CD14-positive monocyte (primary cell): ENCODE measurements around the gene PGRMC1. TPM values are rescaled to one million over a fixed set of nuclear protein-coding genes. Genes with fewer than 3 reads are reported as not detected.

Experiments
- DNase-seq, 3 donors: peaks; one replicate each; pipeline ENCODE4 v3.0.0-alpha.2; 2011 to 2022
- H2AFZ ChIP-seq: 2 replicates; pipeline ENCODE4 v1.6.0; 2012; ENCODE audit warnings: mild to moderate bottlenecking, low read depth, low read length, inconsistent platforms; ENCODE audit not compliant: insufficient read depth, poor library complexity, severe bottlenecking
- H3K27ac ChIP-seq, 2 donors: 1 replicate in 1 of 2; 2 replicates in 1 of 2; pipeline ENCODE4 v1.5.1; 2012 to 2013; ENCODE audit warnings: low read length in 2 of 2, control low read depth in 1 of 2, inconsistent platforms in 1 of 2, low read depth in 1 of 2, mild to moderate bottlenecking in 1 of 2
- H3K27me3 ChIP-seq, 2 donors: one replicate each; pipeline versions ENCODE4 v1.6.0 to v1.6.1; 2011 to 2013; ENCODE audit warnings: low read length in 2 of 2; ENCODE audit not compliant: control insufficient read depth in 2 of 2, insufficient read depth in 2 of 2
- H3K36me3 ChIP-seq, 2 donors: replicated peaks in 1 of 2; 1 replicate in 1 of 2; 2 replicates in 1 of 2; pipeline versions ENCODE4 v1.5.1 to v1.6.1; 2012 to 2013; ENCODE audit warnings: low read length in 2 of 2, control low read depth in 1 of 2, inconsistent platforms in 1 of 2, mild to moderate bottlenecking in 1 of 2; ENCODE audit not compliant: insufficient read depth in 2 of 2, control insufficient read depth in 1 of 2
- H3K4me1 ChIP-seq, 2 donors: 1 replicate in 1 of 2; 2 replicates in 1 of 2; pipeline versions ENCODE4 v1.5.1 to v1.6.1; 2012 to 2013; ENCODE audit warnings: low read length in 2 of 2, control low read depth in 1 of 2, inconsistent platforms in 1 of 2, mild to moderate bottlenecking in 1 of 2, moderate library complexity in 1 of 2; ENCODE audit not compliant: insufficient read depth in 2 of 2, control insufficient read depth in 1 of 2
- H3K4me2 ChIP-seq: replicated peaks from 2 replicates; pipeline ENCODE3; 2012; ENCODE audit warnings: low read length, moderate library complexity, mild to moderate bottlenecking; ENCODE audit not compliant: poor library complexity, severe bottlenecking; ENCODE audit errors: extremely low read depth
- H3K4me3 ChIP-seq, 3 experiments: fragments of 200-600 bp in 1 of 3; sonication (generic) in 1 of 3; replicated peaks in 1 of 3; 1 replicate in 2 of 3; 2 replicates in 1 of 3; pipeline ENCODE4 v1.5.1; 2011 to 2013; ENCODE audit warnings: low read length in 3 of 3, mild to moderate bottlenecking in 3 of 3, control low read depth in 2 of 3, low read depth in 2 of 3, inconsistent platforms in 1 of 3, moderate library complexity in 1 of 3
- H3K79me2 ChIP-seq: 2 replicates; pipeline ENCODE4 v1.6.0; 2012; ENCODE audit warnings: mild to moderate bottlenecking, control low read depth, inconsistent platforms, low read length, moderate library complexity; ENCODE audit not compliant: insufficient read depth
- H3K9ac ChIP-seq: 2 replicates; pipeline ENCODE4 v1.6.0; 2017; ENCODE audit warnings: low read length, mild to moderate bottlenecking; ENCODE audit not compliant: insufficient read depth, poor library complexity, severe bottlenecking
- H3K9me3 ChIP-seq, 2 donors: replicated peaks in 1 of 2; 1 replicate in 1 of 2; 2 replicates in 1 of 2; pipeline versions ENCODE4 v1.5.1 to v1.6.1; 2012 to 2013; ENCODE audit warnings: low read length in 2 of 2, control low read depth in 1 of 2; ENCODE audit not compliant: control insufficient read depth in 1 of 2, insufficient read depth in 1 of 2
- H4K20me1 ChIP-seq: 2 replicates; pipeline ENCODE4 v1.6.0; 2012; ENCODE audit warnings: mild to moderate bottlenecking, low read length, control low read depth, moderate library complexity; ENCODE audit not compliant: insufficient read depth
- H3K27ac Mint-ChIP-seq, 7 donors: one replicate each; pipeline ENCODE4 v1.8.0; 2020; ENCODE audit warnings: mild to moderate bottlenecking in 7 of 7, mixed read lengths in 7 of 7, moderate library complexity in 6 of 7, inconsistent platforms in 2 of 7
- H3K27me3 Mint-ChIP-seq, 3 donors: one replicate each; pipeline ENCODE4 v1.8.0; 2021 to 2022; ENCODE audit warnings: low read depth in 3 of 3, mild to moderate bottlenecking in 3 of 3, mixed read lengths in 3 of 3, moderate library complexity in 3 of 3, inconsistent platforms in 1 of 3
- H3K36me3 Mint-ChIP-seq, 2 donors: one replicate each; pipeline ENCODE4 v1.8.0; 2020; ENCODE audit warnings: mixed read lengths in 2 of 2, inconsistent platforms in 1 of 2, mild to moderate bottlenecking in 1 of 2
- H3K4me1 Mint-ChIP-seq: one replicate; pipeline ENCODE4 v1.8.0; 2020; ENCODE audit warnings: mild to moderate bottlenecking, mixed read lengths
- H3K4me3 Mint-ChIP-seq, 2 donors: one replicate each; pipeline ENCODE4 v1.8.0; 2020; ENCODE audit warnings: mild to moderate bottlenecking in 2 of 2, mixed read lengths in 2 of 2, moderate library complexity in 1 of 2
- H3K9me3 Mint-ChIP-seq, 7 donors: one replicate each; pipeline ENCODE4 v1.8.0; 2020 to 2022; ENCODE audit warnings: mixed read lengths in 7 of 7, mild to moderate bottlenecking in 6 of 7, moderate library complexity in 6 of 7, inconsistent platforms in 2 of 7
- WGBS: methylation state at CpG from one replicate; pipeline ENCODE4 v1.1.5; 2013; ENCODE audit warnings: missing lambda C conversion rate; ENCODE audit not compliant: insufficient coverage; 5-methylcytosine and 5-hydroxymethylcytosine counted together
- intact Hi-C, 2 donors: fragments of 100-400 bp; cut with micrococcal nuclease; formaldehyde crosslinking; loops; one replicate each; pipeline versions ENCODE4 v1.15.0 to v1.15.1; 2023
- polyA plus RNA-seq, 3 donors: library from polyadenylated mRNA; depleted of rRNA in 1 of 3; unstranded in 2 of 3; stranded (reverse) in 1 of 3; fragments of 300-500 nt in 2 of 3; fragments of >200 nt in 1 of 3; fragmentation: Illumina TruSeq in 2 of 3; gene quantifications; 1 replicate in 2 of 3; 2 replicates in 1 of 3; pipeline ENCODE4 v1.2.3, GENCODE V29; 2012 to 2021
- TF ChIP-seq, protein P1 (sequence below): fragments of 200-600 bp; IDR thresholded peaks from one replicate; pipeline ENCODE4 v1.8.0; 2022; ENCODE audit warnings: antibody characterized with exemption, mild to moderate bottlenecking

PGRMC1 gene
- polyA plus RNA-seq, 3 donors = 13.8 to 43.6 (median 39.4) TPM

DNA sequence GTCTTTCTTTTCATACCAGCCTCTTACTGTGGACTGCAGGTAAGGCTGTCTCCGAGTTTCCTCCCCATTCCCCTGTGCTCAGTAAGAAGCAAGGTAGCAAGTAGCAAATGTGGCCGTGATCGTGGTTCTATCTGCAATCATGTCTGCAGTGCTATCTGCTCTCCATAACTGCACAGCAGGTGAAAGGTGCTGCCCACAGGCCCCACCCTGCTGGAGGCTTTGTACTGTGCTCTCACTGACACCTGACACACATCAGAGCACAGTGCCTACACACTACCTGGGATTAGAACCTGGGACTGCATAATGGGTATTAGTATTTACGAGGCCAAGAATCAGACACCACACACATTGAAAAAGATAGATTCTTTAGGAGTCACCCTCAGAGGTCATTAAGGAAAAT is 15.3 kb downstream of the PGRMC1 start:
- TF ChIP-seq, protein P1, sequence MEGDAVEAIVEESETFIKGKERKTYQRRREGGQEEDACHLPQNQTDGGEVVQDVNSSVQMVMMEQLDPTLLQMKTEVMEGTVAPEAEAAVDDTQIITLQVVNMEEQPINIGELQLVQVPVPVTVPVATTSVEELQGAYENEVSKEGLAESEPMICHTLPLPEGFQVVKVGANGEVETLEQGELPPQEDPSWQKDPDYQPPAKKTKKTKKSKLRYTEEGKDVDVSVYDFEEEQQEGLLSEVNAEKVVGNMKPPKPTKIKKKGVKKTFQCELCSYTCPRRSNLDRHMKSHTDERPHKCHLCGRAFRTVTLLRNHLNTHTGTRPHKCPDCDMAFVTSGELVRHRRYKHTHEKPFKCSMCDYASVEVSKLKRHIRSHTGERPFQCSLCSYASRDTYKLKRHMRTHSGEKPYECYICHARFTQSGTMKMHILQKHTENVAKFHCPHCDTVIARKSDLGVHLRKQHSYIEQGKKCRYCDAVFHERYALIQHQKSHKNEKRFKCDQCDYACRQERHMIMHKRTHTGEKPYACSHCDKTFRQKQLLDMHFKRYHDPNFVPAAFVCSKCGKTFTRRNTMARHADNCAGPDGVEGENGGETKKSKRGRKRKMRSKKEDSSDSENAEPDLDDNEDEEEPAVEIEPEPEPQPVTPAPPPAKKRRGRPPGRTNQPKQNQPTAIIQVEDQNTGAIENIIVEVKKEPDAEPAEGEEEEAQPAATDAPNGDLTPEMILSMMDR = no peak
- H3K4me2 ChIP-seq = no peak overlapping the region
- Mint-ChIP-seq H3K4me3 (no peak overlapping the region), H3K27me3 (peaks cover 1 to 3% (median 3%) of the 10 kb centered on the region in 3 donors), H3K36me3 (peaks cover 4 to 5% of the 10 kb centered on the region in 2 donors), H3K4me1 (no peaks in the 10 kb centered on the region), H3K27ac (no peak overlapping the region), H3K9me3 (no peaks in the 10 kb centered on the region)
- H3K9me3 ChIP-seq = no peaks in the 10 kb centered on the region
- H2AFZ ChIP-seq = no peak overlapping the region
- no peaks in the 10 kb centered on the region for H3K27me3 ChIP-seq
- H3K36me3 ChIP-seq = no peaks in the 10 kb centered on the region
- intact Hi-C loops = no loop called here
- H3K9ac ChIP-seq = no peak overlapping the region
- 100% methylated on average over 2 of the region's 4 CpGs for WGBS
- no peaks in the 10 kb centered on the region for H4K20me1 ChIP-seq
- no peak overlapping the region for H3K4me3 ChIP-seq
- H3K4me1 ChIP-seq = no peaks in the 10 kb centered on the region
- H3K79me2 ChIP-seq = no peaks in the 10 kb centered on the region
- no peak for DNase-seq
- H3K27ac ChIP-seq = no peak overlapping the region

DNA sequence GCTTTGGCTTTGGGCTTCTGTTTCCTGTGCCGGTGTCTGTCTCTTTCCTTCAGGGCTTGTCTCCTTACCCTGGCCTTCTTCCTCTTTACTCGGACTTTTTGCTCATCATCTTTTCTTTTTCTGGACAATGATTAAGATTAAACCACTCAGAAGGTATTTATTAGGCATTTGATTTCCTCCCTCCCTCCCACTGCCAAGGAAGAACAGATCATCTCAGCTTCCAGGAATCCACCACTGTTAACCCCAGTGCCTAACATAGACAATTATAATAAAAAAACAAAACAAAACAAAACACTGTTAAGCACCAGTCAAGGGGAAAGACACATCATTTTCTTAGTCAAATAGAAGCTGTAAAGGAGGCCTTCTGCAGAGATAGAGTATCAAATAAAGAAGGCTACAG is 16.6 kb downstream of the PGRMC1 start:
- no peak overlapping the region for H3K27ac ChIP-seq

More for the DNA sequence above, 16.6 kb downstream of the PGRMC1 start:
- H3K27ac Mint-ChIP-seq = no peak overlapping the region
- no peak overlapping the region for H3K4me3 ChIP-seq
- H3K36me3 ChIP-seq = no peaks in the 10 kb centered on the region
- no peaks in the 10 kb centered on the region for H3K4me1 ChIP-seq
- no CpG with 5 or more reads among the region's 2 CpGs for WGBS
- H3K4me3 Mint-ChIP-seq = no peak overlapping the region
- no peak for DNase-seq
- peaks cover 4 to 5% of the 10 kb centered on the region in 2 donors for H3K36me3 Mint-ChIP-seq
- H2AFZ ChIP-seq = no peak overlapping the region
- H3K27me3 Mint-ChIP-seq = peaks cover 5 to 7% (median 6%) of the 10 kb centered on the region in 3 donors
- no peak overlapping the region for H3K9ac ChIP-seq
- no peaks in the 10 kb centered on the region for H4K20me1 ChIP-seq
- TF ChIP-seq, protein P1 = no peak
- intact Hi-C loops = no loop called here
- no peak overlapping the region for H3K4me2 ChIP-seq
- no peaks in the 10 kb centered on the region for H3K79me2 ChIP-seq
- H3K9me3 Mint-ChIP-seq = no peaks in the 10 kb centered on the region
- no peaks in the 10 kb centered on the region for H3K9me3 ChIP-seq
- no peaks in the 10 kb centered on the region for H3K4me1 Mint-ChIP-seq
- peaks cover 0 to 2% of the 10 kb centered on the region in 2 donors for H3K27me3 ChIP-seq
